ENCODE data around the gene RIN2. TPM values are rescaled to one million over a fixed set of nuclear protein-coding genes. Genes with fewer than 3 reads are reported as not detected.

The RIN2 gene
- total and polyA plus RNA-seq, 7 donors = 4.4 to 33.4 (median 18.9) TPM

DNA sequence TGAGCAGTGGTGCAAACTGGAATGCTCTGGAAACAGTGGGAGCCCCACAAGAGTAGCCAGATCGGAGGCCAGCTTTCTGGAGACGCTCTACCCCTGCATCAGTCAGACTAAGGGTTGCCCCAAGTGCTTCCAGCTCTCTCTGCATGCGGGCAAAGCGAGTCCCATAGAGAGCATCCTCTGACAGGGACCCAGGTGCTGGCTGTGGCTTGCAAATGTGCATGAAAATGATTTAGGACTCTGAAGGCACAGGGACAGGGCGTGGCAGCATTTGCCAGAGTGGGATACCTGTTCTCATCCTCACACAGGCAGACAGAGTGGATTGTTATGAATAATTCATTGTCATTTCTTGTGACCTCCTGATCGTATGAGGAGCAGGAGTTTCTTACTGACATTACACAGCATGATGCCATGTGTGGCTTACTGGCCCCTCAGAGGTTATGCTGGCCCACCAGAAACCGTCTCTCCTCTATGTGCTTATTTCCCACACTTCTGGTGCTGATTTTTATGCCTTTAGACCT is 10.3 kb downstream of the RIN2 start:
- intact Hi-C loops (cut with DNase I) = no loop called here
- Histone ChIP-seq H3K27ac (no peak overlapping the region), H3K4me3 (no peak overlapping the region), H3K9me3 (no peaks in the 10 kb centered on the region), H3K36me3 (ENCODE audit: insufficient read depth in 1 of 2, low read depth in 1 of 2) (no peaks in the 10 kb centered on the region), H3K27me3 (ENCODE audit: insufficient read depth in 3 of 3, low read length in 2 of 3) (no peaks in the 10 kb centered on the region), H3K4me1 (peaks cover 24% of the 10 kb centered on the region)
- TF ChIP-seq, protein P1, sequence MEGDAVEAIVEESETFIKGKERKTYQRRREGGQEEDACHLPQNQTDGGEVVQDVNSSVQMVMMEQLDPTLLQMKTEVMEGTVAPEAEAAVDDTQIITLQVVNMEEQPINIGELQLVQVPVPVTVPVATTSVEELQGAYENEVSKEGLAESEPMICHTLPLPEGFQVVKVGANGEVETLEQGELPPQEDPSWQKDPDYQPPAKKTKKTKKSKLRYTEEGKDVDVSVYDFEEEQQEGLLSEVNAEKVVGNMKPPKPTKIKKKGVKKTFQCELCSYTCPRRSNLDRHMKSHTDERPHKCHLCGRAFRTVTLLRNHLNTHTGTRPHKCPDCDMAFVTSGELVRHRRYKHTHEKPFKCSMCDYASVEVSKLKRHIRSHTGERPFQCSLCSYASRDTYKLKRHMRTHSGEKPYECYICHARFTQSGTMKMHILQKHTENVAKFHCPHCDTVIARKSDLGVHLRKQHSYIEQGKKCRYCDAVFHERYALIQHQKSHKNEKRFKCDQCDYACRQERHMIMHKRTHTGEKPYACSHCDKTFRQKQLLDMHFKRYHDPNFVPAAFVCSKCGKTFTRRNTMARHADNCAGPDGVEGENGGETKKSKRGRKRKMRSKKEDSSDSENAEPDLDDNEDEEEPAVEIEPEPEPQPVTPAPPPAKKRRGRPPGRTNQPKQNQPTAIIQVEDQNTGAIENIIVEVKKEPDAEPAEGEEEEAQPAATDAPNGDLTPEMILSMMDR (IDR thresholded peaks at IDR 0.05) = no peak
- ATAC-seq = peak in 1 of 4 donors; percentile 29
- WGBS, 3 donors = 93 to 96% (median 93%) methylated on average over 7 of the region's 7 CpGs
- DNase-seq = no peak

DNA sequence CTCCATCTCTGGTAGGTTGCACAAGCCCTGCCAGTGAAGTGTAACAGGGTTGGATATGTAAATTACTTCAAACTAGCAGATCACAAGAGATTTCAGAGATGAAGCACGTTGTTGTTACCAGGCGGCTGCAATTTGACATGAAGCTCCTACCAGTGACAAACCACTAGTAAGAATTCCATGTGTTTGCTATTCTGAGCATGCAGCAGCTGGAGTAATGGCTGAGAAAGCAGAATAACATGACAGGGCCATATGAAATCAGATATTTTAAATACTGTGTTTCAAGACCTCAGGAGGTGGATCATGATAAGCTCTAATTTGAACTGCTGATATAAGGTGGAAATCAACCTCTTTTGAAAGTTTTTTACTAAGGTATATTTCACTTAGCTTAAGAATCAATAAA is 11.4 kb downstream of the RIN2 start:
- DNase-seq (no peak), ATAC-seq (peak; percentile 36 to 76 (median 74))
- H3K36me3 ChIP-seq (ENCODE audit: insufficient read depth in 1 of 2, low read depth in 1 of 2) = no peaks in the 10 kb centered on the region
- TF ChIP-seq, protein P1 (IDR thresholded peaks at IDR 0.05) = no peak
- no peak overlapping the region for H3K4me3 ChIP-seq
- no peaks in the 10 kb centered on the region for H3K27me3 ChIP-seq (ENCODE audit: insufficient read depth in 3 of 3, low read length in 2 of 3)
- intact Hi-C loops (cut with DNase I) = no loop called here
- H3K4me1 ChIP-seq = peaks cover 35% of the 10 kb centered on the region
- no peaks in the 10 kb centered on the region for H3K9me3 ChIP-seq
- WGBS, 3 donors = 20 to 47% (median 28%) methylated on average over 2 of the region's 2 CpGs
- H3K27ac ChIP-seq = peak overlapping the region; percentile 75

DNA sequence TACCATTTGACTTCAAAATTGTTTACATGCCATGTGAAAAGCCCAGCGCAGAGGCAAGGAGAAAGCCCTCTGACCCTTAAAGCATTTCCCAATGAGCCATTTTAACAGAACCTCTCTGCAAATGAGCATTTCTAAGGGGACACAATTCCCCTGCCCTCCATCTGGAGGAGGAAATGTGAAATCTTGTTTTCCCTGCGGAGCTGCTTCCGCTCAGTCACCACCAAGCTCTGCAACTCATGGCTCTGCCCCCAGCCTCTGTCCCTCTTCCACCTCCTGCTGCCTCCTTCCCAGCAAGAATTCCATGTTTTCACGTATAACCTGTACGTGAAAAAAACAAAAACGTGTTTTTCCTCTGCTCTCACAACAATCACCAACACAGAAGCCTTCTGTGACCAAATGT is 12.3 kb downstream of the RIN2 start:
- TF ChIP-seq, protein P1 (IDR thresholded peaks at IDR 0.05) = no peak
- no peaks in the 10 kb centered on the region for H3K27me3 ChIP-seq (ENCODE audit: insufficient read depth in 3 of 3, low read length in 2 of 3)
- no peak overlapping the region for H3K27ac ChIP-seq
- no peaks in the 10 kb centered on the region for H3K36me3 ChIP-seq (ENCODE audit: insufficient read depth in 1 of 2, low read depth in 1 of 2)
- ATAC-seq (no peak), DNase-seq (no peak)
- H3K4me1 ChIP-seq = peaks cover 41% of the 10 kb centered on the region
- no peak overlapping the region for H3K4me3 ChIP-seq
- intact Hi-C loops (cut with DNase I) = no loop called here
- 73 to 90% (median 82%) methylated on average over 6 of the region's 6 CpGs for WGBS, 3 donors
- H3K9me3 ChIP-seq = no peaks in the 10 kb centered on the region

DNA sequence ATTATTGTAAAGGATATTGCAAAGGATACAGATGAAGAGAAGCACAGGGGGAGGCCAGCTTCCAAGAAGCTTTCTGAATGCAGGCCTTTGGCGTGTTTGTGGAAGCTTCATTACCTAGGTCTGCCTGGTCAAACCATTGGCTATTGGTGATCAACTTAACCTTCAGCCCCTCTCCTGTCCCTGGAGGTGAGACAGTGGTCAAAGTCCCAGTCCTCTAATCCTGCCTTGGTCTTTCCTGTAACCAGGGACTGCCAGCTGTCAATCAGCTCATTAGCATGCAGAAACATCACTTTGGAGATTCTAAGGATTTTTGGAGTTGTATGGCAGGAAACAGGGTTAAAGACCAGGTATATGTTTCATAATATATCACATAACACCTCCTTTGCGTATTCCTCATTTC is 13.0 kb downstream of the RIN2 start:
- ATAC-seq (no peak), DNase-seq (no peak)
- H3K27me3 ChIP-seq (ENCODE audit: insufficient read depth in 3 of 3, low read length in 2 of 3) = no peaks in the 10 kb centered on the region
- peaks cover 46% of the 10 kb centered on the region for H3K4me1 ChIP-seq
- no peaks in the 10 kb centered on the region for H3K9me3 ChIP-seq
- H3K4me3 ChIP-seq = no peak overlapping the region
- no peaks in the 10 kb centered on the region for H3K36me3 ChIP-seq (ENCODE audit: insufficient read depth in 1 of 2, low read depth in 1 of 2)
- TF ChIP-seq, protein P1 (IDR thresholded peaks at IDR 0.05) = no peak
- intact Hi-C loops (cut with DNase I) = no loop called here
- 90 to 100% (median 97%) methylated on average over 2 of the region's 2 CpGs for WGBS, 3 donors
- H3K27ac ChIP-seq = no peak overlapping the region

DNA sequence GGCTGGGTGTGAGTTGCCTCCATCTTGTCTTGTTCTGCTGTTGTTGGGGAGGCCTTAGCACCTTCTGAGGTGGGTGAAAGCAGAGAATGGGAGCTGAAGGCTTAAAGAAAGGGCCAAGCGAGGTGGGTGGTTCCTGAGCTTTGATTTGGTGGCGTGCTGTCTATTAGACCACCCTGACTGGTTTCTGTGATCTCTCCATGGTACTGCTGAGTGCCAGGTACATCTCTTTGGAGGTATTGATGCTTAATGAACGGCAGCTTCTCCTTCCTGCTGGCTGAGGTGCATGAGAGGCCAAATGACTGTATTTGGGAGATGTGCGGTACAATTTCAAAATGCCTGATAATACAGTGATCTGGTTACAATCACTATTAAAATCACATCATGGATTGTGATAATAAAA is 15.4 kb downstream of the RIN2 start:
- H3K36me3 ChIP-seq (ENCODE audit: insufficient read depth in 1 of 2, low read depth in 1 of 2) = no peaks in the 10 kb centered on the region
- H3K9me3 ChIP-seq = no peaks in the 10 kb centered on the region
- DNase-seq (no peak), ATAC-seq (no peak)
- H3K4me1 ChIP-seq = peaks cover 71% of the 10 kb centered on the region
- 86 to 96% (median 93%) methylated on average over 4 of the region's 4 CpGs for WGBS, 3 donors
- H3K4me3 ChIP-seq = no peak overlapping the region
- no peaks in the 10 kb centered on the region for H3K27me3 ChIP-seq (ENCODE audit: insufficient read depth in 3 of 3, low read length in 2 of 3)
- H3K27ac ChIP-seq = no peak overlapping the region
- intact Hi-C loops (cut with DNase I) = no loop called here
- TF ChIP-seq, protein P1 (IDR thresholded peaks at IDR 0.05) = no peak

Measured in psoas muscle (tissue), 8 donors.